Activated T-cell treated with anti-CD3 and anti-CD28 coated beads, Interleukin-2, amount 50 U/mL, for 48 hours (primary cell): Measurements from ENCODE around the gene LRCOL1.
"Not testable (repeated sequence)": the region's sequence is repeated elsewhere in the genome, so short reads cannot be mapped to it uniquely, and the experiment has no call there.

Experiments used
- DNase-seq, 2 experiments: peaks; one replicate each; pipeline ENCODE4 v3.0.0-alpha.2; 2020

LRCOL1 gene

GRCh38 chr12:132600048-132601032, 10.0 kb downstream of the LRCOL1 start:
- DNase-seq, result peak; percentile 57 to 61

- not testable (repeated sequence) for DNase-seq
These were observed 10.9 kb downstream of the LRCOL1 start for GRCh38 chr12:132599502-132599901.

GRCh38 chr12:132597333-132598316, 12.8 kb downstream of the LRCOL1 start:
- peak in 1 of 2 experiments; percentile 35 for DNase-seq

- no peak for DNase-seq
These were observed 14.4 kb downstream of the LRCOL1 start for GRCh38 chr12:132596016-132596415.

- DNase-seq, result no peak
These were observed 15.2 kb downstream of the LRCOL1 start for GRCh38 chr12:132595183-132595582.

GRCh38 chr12:132593938-132594358, 16.4 kb downstream of the LRCOL1 start:
- DNase-seq, result peak; percentile 49 to 53

- no peak for DNase-seq
These were observed 16.9 kb downstream of the LRCOL1 start for GRCh38 chr12:132593521-132593920.

- DNase-seq, result no peak
These were observed 17.3 kb downstream of the LRCOL1 start for GRCh38 chr12:132593071-132593470.

- DNase-seq, result no peak
These were observed 18.0 kb downstream of the LRCOL1 start for GRCh38 chr12:132592282-132592970.

GRCh38 chr12:132591107-132591935, 19.1 kb downstream of the LRCOL1 start:
- DNase-seq, result no peak

- DNase-seq, result no peak
These were observed 21.3 kb downstream of the LRCOL1 start for GRCh38 chr12:132588821-132589669.

GRCh38 chr12:132588319-132588718, 22.1 kb downstream of the LRCOL1 start:
- DNase-seq, result no peak

- no peak for DNase-seq
These were observed 22.6 kb downstream of the LRCOL1 start for GRCh38 chr12:132587781-132588180.

GRCh38 chr12:132586929-132587328, 23.5 kb downstream of the LRCOL1 start:
- no peak for DNase-seq

- no peak for DNase-seq
These were observed 25.2 kb downstream of the LRCOL1 start for GRCh38 chr12:132585177-132585576.

GRCh38 chr12:132584429-132584828, 26.0 kb downstream of the LRCOL1 start:
- DNase-seq, result no peak

GRCh38 chr12:132583736-132584135, 26.6 kb downstream of the LRCOL1 start:
- no peak for DNase-seq

- no peak for DNase-seq
These were observed 27.0 kb downstream of the LRCOL1 start for GRCh38 chr12:132583411-132583710.

- no peak for DNase-seq
These were observed 27.6 kb downstream of the LRCOL1 start for GRCh38 chr12:132582582-132583410.

- no peak for DNase-seq
These were observed 28.3 kb downstream of the LRCOL1 start for GRCh38 chr12:132582058-132582420.
